GM23338 (cell line): ENCODE measurements around the gene DPYD. TPM values are rescaled to one million over a fixed set of nuclear protein-coding genes. Genes with fewer than 3 reads are reported as not detected.

Source experiments
- ATAC-seq: fragments of 200-7000 bp; cut with Tn5 transposase; 3 replicates; pipeline ENCODE4 v1.9.1; 2020
- DNase-seq: peaks from one replicate; pipeline ENCODE4 v3.0.0-alpha.2; 2015; ENCODE audit warnings: low spot score
- H2AFZ ChIP-seq: fragments of 200-600 bp; sonication (generic); 2 replicates; pipeline ENCODE4 v1.8.0; 2016; ENCODE audit warnings: antibody characterized with exemption, mild to moderate bottlenecking, moderate library complexity
- H3F3A ChIP-seq: fragments of 200-600 bp; sonication (generic); replicated peaks from 2 replicates; pipeline ENCODE4 v1.8.0; 2017; ENCODE audit warnings: antibody characterized with exemption, mixed run types, low read depth
- H3K27ac ChIP-seq: fragments of 200-600 bp; sonication (generic); 2 replicates; pipeline ENCODE4 v1.6.1; 2016; ENCODE audit warnings: low read depth
- H3K27me3 ChIP-seq: fragments of 200-600 bp; sonication (generic); 2 replicates; pipeline ENCODE4 v1.8.0; 2016; ENCODE audit warnings: mild to moderate bottlenecking, mixed run types, moderate library complexity; ENCODE audit not compliant: insufficient read depth
- H3K36me3 ChIP-seq: fragments of 200-600 bp; sonication (generic); 2 replicates; pipeline ENCODE4 v1.8.0; 2016; ENCODE audit warnings: mild to moderate bottlenecking; ENCODE audit not compliant: insufficient read depth
- H3K4me1 ChIP-seq: fragments of 200-600 bp; sonication (generic); 2 replicates; pipeline ENCODE4 v1.8.0; 2016; ENCODE audit warnings: mild to moderate bottlenecking, moderate library complexity; ENCODE audit not compliant: insufficient read depth
- H3K4me2 ChIP-seq: fragments of 200-600 bp; sonication (generic); 2 replicates; pipeline ENCODE4 v1.7.1; 2017; ENCODE audit warnings: mixed run types
- H3K4me3 ChIP-seq: fragments of 200-600 bp; sonication (generic); 2 replicates; pipeline ENCODE4 v1.6.1; 2016; ENCODE audit warnings: mixed run types
- H3K79me2 ChIP-seq: fragments of 200-600 bp; sonication (generic); replicated peaks from 2 replicates; pipeline ENCODE4 v1.8.0; 2017; ENCODE audit warnings: mild to moderate bottlenecking; ENCODE audit not compliant: insufficient read depth
- H3K9me2 ChIP-seq: fragments of 200-600 bp; sonication (generic); 2 replicates; pipeline ENCODE4 v1.8.0; 2017; ENCODE audit not compliant: insufficient read depth
- H4K20me1 ChIP-seq: fragments of 200-600 bp; sonication (generic); replicated peaks from 2 replicates; pipeline ENCODE4 v1.8.0; 2017; ENCODE audit warnings: mild to moderate bottlenecking; ENCODE audit not compliant: insufficient read depth
- H3K27ac Mint-ChIP-seq: 2 replicates; pipeline ENCODE4 v1.8.0; 2020; ENCODE audit warnings: inconsistent platforms, mild to moderate bottlenecking, moderate library complexity, mixed read lengths
- H3K27me3 Mint-ChIP-seq: 3 replicates; pipeline ENCODE4 v1.8.0; 2022; ENCODE audit warnings: low read depth, mild to moderate bottlenecking, moderate library complexity, mixed read lengths, inconsistent platforms; ENCODE audit not compliant: insufficient read depth, poor library complexity
- H3K36me3 Mint-ChIP-seq: 3 replicates; pipeline ENCODE4 v1.8.0; 2021; ENCODE audit warnings: low read depth, mild to moderate bottlenecking, inconsistent platforms, moderate library complexity, mixed read lengths
- H3K4me1 Mint-ChIP-seq: 3 replicates; pipeline ENCODE4 v1.8.0; 2020; ENCODE audit warnings: mild to moderate bottlenecking, inconsistent platforms, mixed read lengths
- H3K4me3 Mint-ChIP-seq: 3 replicates; pipeline ENCODE4 v1.8.0; 2021; ENCODE audit warnings: moderate library complexity, mild to moderate bottlenecking, inconsistent platforms, mixed read lengths
- H3K9me3 Mint-ChIP-seq: 3 replicates; pipeline ENCODE4 v1.8.0; 2020; ENCODE audit warnings: moderate library complexity, mild to moderate bottlenecking, inconsistent platforms, mixed read lengths
- CREB1 ChIP-seq: fragments of 250-450 bp; sonication (Bioruptor Pico); IDR thresholded peaks from 2 replicates; pipeline ENCODE4 v1.5.0; 2020; ENCODE audit warnings: low read depth, mild to moderate bottlenecking, moderate library complexity
- EZH2phosphoT487 ChIP-seq: fragments of 200-600 bp; sonication (generic); IDR thresholded peaks from one replicate; pipeline ENCODE4 v1.8.1; 2018; ENCODE audit warnings: antibody characterized with exemption; ENCODE audit not compliant: unreplicated experiment
- JUNB ChIP-seq: IDR thresholded peaks from one replicate; pipeline ENCODE4 v1.6.1; 2016; ENCODE audit warnings: antibody characterized with exemption; ENCODE audit not compliant: unreplicated experiment
- NANOG ChIP-seq: IDR thresholded peaks from 2 replicates; pipeline ENCODE4 v1.6.1; 2016; ENCODE audit warnings: antibody characterized with exemption, borderline replicate concordance
- POLR2AphosphoS5 ChIP-seq: IDR thresholded peaks from 2 replicates; pipeline ENCODE4 v1.6.1; 2016; ENCODE audit warnings: antibody characterized with exemption, low read depth
- polyA plus RNA-seq: library from polyadenylated mRNA; unstranded; fragments of >200 nt; fragmentation: Nextera tagmentation; extraction: Ambion mirVana; gene quantifications from 2 replicates; pipeline ENCODE4 v1.2.1, GENCODE V29; 2016
- total RNA-seq: library from RNA; depleted of rRNA; stranded (reverse); fragments of >200 nt; shearing (Covaris generic); gene quantifications from 2 replicates; pipeline ENCODE4 v1.2.3, GENCODE V29; 2014
- TF ChIP-seq, protein P1 (sequence below), 2 experiments: fragments of 200-600 bp in 1 of 2; sonication (generic) in 1 of 2; conservative IDR thresholded peaks; 2 replicates each; pipeline versions ENCODE4 v1.5.1 to v1.6.1; 2016 to 2017; ENCODE audit warnings: antibody characterized with exemption in 2 of 2, low read depth in 2 of 2, mild to moderate bottlenecking in 2 of 2, moderate library complexity in 1 of 2
- TF ChIP-seq, protein P2 (sequence below): fragments of 250-450 bp; sonication (Bioruptor Pico); IDR thresholded peaks from 2 replicates; pipeline ENCODE4 v1.5.0; 2020; ENCODE audit warnings: mild to moderate bottlenecking, moderate library complexity

DPYD gene
- total and polyA plus RNA-seq, 2 experiments from 2014 or later, result 0.50 to 1.6 TPM

DNA sequence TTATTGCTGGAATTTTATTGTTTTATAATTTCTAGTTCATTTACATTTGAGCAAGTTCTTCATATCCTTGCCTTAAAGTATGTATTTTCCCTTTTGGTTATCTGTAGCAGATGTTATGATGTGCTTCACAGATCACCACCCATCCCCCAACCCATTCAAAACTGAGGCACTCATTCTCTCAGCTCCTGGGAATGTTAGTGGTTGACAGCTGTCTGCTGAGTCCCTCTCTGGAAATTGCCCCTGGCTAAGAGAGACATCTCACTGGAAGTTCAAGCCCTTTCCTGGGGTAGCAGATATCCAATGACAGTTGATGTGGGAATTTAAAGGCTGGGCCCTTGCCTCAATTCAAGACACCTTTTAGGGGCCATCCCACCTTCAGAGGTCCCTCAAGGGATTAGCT lies 4.3 kb upstream of the DPYD start:
- H3K9me3 Mint-ChIP-seq, result no peaks in the 10 kb centered on the region
- H3K36me3 Mint-ChIP-seq, result no peaks in the 10 kb centered on the region
- Histone ChIP-seq H3K4me1 (peaks cover 5% of the 10 kb centered on the region; the same call in 1 of the 2 replicates), H3K4me3 (no peak overlapping the region), H4K20me1 (no peaks in the 10 kb centered on the region), H2AFZ (no peak overlapping the region), H3K9me2 (no peaks in the 10 kb centered on the region), H3F3A (no peaks in the 10 kb centered on the region), H3K36me3 (no peaks in the 10 kb centered on the region), H3K27ac (no peak overlapping the region), H3K27me3 (peaks cover 3% of the 10 kb centered on the region; the same call in 1 of the 2 replicates), H3K4me2 (no peak overlapping the region), H3K79me2 (no peaks in the 10 kb centered on the region)
- H3K27ac Mint-ChIP-seq, result no peak overlapping the region
- H3K27me3 Mint-ChIP-seq, result no peaks in the 10 kb centered on the region
- ATAC-seq, result no peak
- peak; percentile 12 for DNase-seq
- peaks cover 11% of the 10 kb centered on the region for H3K4me1 Mint-ChIP-seq
- TF ChIP-seq JUNB (no peak), NANOG (no peak), POLR2AphosphoS5 (no peak), CREB1 (CRISPR knock-in tag) (no peak), EZH2phosphoT487 (no peak)
- TF ChIP-seq, protein P1, sequence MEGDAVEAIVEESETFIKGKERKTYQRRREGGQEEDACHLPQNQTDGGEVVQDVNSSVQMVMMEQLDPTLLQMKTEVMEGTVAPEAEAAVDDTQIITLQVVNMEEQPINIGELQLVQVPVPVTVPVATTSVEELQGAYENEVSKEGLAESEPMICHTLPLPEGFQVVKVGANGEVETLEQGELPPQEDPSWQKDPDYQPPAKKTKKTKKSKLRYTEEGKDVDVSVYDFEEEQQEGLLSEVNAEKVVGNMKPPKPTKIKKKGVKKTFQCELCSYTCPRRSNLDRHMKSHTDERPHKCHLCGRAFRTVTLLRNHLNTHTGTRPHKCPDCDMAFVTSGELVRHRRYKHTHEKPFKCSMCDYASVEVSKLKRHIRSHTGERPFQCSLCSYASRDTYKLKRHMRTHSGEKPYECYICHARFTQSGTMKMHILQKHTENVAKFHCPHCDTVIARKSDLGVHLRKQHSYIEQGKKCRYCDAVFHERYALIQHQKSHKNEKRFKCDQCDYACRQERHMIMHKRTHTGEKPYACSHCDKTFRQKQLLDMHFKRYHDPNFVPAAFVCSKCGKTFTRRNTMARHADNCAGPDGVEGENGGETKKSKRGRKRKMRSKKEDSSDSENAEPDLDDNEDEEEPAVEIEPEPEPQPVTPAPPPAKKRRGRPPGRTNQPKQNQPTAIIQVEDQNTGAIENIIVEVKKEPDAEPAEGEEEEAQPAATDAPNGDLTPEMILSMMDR (conservative IDR thresholded peaks at IDR 0.05; ENCODE audit: low read depth in 2 of 2), result no peak
- TF ChIP-seq, protein P2, sequence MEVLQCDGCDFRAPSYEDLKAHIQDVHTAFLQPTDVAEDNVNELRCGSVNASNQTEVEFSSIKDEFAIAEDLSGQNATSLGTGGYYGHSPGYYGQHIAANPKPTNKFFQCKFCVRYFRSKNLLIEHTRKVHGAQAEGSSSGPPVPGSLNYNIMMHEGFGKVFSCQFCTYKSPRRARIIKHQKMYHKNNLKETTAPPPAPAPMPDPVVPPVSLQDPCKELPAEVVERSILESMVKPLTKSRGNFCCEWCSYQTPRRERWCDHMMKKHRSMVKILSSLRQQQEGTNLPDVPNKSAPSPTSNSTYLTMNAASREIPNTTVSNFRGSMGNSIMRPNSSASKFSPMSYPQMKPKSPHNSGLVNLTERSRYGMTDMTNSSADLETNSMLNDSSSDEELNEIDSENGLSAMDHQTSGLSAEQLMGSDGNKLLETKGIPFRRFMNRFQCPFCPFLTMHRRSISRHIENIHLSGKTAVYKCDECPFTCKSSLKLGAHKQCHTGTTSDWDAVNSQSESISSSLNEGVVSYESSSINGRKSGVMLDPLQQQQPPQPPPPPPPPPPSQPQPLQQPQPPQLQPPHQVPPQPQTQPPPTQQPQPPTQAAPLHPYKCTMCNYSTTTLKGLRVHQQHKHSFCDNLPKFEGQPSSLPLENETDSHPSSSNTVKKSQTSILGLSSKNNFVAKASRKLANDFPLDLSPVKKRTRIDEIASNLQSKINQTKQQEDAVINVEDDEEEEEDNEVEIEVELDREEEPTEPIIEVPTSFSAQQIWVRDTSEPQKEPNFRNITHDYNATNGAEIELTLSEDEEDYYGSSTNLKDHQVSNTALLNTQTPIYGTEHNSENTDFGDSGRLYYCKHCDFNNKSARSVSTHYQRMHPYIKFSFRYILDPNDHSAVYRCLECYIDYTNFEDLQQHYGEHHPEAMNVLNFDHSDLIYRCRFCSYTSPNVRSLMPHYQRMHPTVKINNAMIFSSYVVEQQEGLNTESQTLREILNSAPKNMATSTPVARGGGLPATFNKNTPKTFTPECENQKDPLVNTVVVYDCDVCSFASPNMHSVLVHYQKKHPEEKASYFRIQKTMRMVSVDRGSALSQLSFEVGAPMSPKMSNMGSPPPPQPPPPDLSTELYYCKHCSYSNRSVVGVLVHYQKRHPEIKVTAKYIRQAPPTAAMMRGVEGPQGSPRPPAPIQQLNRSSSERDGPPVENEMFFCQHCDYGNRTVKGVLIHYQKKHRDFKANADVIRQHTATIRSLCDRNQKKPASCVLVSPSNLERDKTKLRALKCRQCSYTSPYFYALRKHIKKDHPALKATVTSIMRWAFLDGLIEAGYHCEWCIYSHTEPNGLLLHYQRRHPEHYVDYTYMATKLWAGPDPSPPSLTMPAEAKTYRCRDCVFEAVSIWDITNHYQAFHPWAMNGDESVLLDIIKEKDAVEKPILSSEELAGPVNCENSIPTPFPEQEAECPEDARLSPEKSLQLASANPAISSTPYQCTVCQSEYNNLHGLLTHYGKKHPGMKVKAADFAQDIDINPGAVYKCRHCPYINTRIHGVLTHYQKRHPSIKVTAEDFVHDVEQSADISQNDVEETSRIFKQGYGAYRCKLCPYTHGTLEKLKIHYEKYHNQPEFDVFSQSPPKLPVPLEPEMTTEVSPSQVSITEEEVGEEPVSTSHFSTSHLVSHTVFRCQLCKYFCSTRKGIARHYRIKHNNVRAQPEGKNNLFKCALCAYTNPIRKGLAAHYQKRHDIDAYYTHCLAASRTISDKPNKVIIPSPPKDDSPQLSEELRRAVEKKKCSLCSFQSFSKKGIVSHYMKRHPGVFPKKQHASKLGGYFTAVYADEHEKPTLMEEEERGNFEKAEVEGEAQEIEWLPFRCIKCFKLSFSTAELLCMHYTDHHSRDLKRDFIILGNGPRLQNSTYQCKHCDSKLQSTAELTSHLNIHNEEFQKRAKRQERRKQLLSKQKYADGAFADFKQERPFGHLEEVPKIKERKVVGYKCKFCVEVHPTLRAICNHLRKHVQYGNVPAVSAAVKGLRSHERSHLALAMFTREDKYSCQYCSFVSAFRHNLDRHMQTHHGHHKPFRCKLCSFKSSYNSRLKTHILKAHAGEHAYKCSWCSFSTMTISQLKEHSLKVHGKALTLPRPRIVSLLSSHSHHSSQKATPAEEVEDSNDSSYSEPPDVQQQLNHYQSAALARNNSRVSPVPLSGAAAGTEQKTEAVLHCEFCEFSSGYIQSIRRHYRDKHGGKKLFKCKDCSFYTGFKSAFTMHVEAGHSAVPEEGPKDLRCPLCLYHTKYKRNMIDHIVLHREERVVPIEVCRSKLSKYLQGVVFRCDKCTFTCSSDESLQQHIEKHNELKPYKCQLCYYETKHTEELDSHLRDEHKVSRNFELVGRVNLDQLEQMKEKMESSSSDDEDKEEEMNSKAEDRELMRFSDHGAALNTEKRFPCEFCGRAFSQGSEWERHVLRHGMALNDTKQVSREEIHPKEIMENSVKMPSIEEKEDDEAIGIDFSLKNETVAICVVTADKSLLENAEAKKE, result no peak
- H3K4me3 Mint-ChIP-seq, result no peak overlapping the region
